ENCODE measurements around the gene TCP11.

The TCP11 gene

DNA sequence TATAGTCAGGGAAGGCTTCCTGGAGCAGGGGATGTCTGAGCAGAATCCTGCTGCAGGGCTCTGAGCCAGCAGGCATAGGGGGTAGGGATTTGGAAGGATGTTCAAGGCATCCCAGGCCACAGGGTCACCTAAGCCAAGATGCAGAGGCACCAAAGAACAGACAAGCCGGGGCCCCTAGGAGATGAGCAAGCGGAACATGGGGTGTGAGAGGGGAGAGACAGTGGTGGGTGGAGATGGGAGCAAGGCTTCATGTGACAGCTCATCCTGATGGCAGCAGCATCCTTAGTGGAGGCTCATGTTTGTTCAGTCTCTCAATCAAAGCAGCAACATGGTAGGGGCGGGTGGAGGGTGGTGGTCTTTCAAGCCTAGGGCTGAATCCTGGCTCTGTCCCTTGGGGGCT lies 29.8 kb upstream of the TCP11 start:
- no peak for DNase-seq

DNA sequence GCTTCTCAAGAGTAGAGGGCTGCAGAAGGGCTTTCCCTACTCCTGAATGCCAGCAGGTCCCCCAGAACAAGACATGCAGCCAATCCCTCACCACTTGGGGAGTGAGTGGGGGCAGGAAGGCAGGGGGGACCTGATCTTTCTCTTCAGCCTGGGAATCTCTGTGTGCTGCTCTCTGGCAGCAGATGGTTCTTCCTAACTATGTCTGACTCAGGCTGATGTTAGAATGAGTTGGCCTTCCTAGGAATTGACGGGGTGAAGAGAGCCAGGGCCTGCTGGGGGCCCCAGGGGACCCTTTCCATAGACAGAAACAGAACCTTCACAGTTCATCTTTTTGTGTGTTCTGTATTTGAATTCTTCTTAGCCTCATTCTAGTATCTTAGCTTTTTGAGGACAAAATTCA lies 29.0 kb upstream of the TCP11 start:
- DNase-seq, result no peak

- DNase-seq, result no peak
These were observed 27.3 kb upstream of the TCP11 start for GRCh38 chr6:35168461-35168861.

GRCh38 chr6:35167505-35167904 lies 26.4 kb upstream of the TCP11 start:
- DNase-seq, result no peak

GRCh38 chr6:35166520-35166919 lies 25.4 kb upstream of the TCP11 start:
- no peak for DNase-seq

GRCh38 chr6:35166116-35166515 lies 25.0 kb upstream of the TCP11 start:
- no peak for DNase-seq

DNA sequence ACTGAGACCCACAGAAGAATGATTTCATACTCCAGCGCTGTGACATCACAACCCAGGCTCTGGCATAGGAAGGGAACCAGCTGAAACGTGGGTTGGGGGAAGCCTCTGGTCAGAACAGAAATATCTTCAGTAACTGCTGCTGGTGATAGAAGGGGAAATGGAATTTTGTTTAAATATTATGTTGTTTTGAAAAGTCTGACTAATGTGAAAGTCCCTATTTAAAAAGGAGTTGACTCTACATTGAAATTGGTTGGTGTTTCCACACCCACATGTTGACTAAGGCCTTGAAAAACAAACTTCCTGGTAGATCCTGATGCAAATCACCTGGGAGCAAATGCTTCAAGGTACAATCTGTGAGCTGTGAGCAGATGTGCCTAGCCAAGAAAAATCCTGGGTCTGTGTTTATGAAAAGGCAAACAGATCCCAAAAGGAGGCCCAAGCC lies 24.5 kb upstream of the TCP11 start:
- no peak for DNase-seq

DNA sequence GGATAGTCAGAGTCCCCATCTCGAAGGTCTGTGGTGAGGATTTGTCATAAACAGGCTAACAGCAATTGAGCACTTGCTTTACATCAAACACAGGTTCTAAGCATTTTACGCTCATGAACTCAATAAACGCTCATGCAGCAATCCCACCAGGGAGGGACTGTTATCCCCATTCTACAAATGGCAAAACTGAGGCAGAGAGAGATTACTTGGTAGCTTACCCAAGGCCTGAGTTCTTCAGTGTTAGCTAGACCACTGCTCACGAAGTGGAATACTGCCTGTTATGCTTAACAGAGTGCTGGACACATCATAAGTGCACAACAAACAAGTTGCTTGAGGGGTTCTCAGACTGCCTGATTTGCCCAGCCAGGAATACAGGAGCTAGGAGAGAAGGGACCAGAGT lies 23.7 kb upstream of the TCP11 start:
- DNase-seq, result no peak

GRCh38 chr6:35164277-35164676 lies 23.1 kb upstream of the TCP11 start:
- DNase-seq, result no peak

GRCh38 chr6:35163836-35164235 lies 22.7 kb upstream of the TCP11 start:
- DNase-seq, result no peak

DNA sequence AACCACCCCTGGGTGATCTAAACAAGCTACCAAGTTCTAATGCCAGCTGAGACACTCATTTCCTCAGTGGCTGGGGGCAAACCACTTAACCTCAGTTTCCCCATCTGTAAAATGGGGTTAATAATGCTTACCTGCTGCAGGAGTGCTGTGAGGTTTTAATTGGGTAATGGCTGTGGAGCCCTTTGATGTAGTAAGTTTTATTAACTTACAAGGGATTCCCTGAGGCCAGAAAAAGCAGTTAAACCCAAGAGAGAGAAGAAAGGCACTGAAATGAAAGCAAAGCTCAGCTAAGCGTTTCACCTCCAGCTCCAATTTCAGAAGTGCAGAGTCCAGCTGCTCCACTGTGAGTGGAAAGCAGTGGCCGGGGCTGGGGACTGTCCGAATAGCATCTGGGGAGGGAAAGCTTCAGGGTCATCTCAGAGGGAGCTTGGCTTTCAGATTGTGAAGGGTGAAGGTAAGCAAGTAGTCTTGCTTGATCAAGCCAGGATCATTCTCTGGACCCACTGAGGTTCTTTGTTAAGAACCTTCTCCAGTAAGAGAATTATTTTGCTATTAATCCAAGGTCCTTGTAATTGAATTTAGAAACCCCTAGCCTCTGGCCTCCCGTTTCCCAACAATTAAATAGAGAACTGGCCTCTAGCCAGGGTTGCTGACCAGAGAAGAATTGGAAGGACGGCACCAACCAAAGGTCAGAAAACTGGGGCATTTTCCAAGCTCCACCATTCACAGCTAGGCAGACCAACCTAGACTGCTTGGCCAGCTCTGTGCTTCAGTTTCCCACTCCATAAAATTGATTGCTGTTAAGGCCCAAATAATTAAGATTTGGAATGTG lies 20.9 kb upstream of the TCP11 start:
- DNase-seq, result no peak

DNA sequence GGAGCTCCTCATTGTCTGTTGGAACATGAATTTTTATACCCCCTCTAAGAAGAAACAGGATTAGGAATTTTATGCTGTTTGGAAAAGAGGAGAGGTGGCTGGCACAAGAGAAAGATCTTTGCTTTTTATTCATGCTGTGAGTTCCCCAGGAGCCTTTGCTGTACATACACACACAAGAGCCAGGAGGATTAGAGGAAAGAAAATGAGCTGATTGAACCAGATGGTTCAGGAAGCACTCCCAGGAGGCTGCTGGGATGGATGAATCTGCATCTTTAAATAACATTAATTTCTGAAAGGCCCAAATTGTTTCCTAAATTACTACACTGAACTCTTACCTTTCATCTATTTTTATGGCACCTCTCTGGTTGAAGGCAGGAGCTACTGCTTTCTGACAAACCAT lies 20.1 kb upstream of the TCP11 start:
- no peak for DNase-seq

GRCh38 chr6:35160642-35161041 lies 19.5 kb upstream of the TCP11 start:
- DNase-seq, result no peak

DNA sequence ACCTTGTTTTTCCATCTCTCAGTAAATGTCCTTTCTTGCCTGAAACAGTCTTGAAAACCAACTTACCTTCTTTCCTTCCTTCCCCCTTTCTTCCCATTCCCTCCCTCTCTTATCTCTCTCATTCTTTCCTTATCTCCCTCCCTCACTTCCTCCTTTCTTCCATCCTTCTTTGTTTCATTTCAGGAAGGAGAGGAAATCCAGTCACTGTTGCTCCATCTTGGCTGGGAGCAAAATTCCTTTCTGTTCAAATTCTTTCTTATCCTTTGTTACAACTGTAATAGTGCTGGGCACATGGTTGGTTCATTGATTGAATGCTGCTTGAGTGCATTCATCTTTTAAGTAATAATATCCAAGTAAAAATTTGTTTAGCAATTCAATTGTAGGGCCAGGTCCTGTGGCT lies 17.4 kb upstream of the TCP11 start:
- DNase-seq, result no peak

DNA sequence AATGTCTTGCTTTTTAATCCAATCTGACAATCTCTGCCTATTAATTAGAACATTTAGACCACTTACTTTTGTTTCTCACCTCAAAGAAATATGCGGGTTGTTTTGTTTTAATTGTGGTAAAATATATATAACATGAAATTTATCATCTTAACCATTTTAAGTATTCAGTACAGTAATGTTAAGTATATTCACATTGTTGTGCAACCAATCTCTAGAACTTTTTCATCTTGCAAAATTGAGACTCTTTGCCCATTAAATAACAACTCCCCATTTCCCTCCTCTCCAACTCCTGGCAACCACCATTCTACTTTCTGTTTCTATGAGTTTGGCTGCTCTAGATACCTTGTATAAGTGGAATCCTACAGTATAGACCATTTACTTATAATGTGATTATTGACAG lies 13.8 kb upstream of the TCP11 start:
- no peak for DNase-seq

DNA sequence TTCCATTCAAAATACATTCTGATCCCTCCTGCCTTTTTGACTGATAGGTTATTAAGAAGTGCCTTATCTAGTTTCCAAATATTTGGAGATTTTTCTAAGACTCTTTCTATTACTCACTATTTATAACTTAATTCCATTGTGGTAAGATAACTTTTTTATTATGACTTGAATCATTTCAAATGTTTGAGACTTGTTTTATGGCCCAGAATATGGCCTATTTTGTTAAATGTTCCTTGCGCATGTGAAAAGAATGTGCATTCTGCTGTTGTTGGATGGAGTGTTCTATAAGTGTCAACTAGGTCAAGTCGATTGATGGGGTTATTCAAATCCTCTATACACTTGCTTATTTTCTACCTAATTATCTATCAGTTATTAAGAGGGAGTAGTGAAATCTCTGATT lies 13.1 kb upstream of the TCP11 start:
- no peak for DNase-seq

DNA sequence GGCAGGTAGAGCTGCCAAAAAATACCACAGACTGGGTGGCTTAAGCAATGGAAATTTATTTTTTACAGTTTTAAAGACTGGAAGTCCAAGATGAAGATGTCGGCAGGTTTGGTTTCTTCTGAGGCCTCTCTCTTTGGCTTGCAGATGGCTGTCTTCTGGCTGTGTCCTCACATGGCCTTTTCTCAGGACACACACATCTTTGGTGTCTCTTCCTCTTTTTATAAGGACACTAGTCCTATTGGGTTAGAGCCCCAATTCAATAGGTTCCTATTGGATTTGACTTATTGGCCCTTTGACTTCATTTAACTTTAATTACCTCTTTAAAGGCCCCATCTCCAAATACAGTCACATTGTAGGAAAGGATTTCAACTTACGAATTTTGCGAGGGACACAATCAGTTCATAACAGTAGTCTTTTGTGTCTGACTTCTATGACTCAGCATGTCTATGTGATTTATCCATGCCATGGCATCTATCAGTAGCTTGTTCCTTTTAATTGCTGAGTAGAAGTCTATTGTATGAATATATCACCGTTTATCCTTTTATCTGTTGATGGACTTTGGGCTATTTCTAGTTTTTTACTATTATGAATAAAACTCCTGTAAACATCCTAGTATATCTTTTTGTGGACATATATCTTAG lies 11.0 kb upstream of the TCP11 start:
- no peak for DNase-seq

- DNase-seq, result no peak
These were observed 10.3 kb upstream of the TCP11 start for GRCh38 chr6:35151466-35151865.

GRCh38 chr6:35149891-35150566 lies 8.9 kb upstream of the TCP11 start:
- no peak for DNase-seq

DNA sequence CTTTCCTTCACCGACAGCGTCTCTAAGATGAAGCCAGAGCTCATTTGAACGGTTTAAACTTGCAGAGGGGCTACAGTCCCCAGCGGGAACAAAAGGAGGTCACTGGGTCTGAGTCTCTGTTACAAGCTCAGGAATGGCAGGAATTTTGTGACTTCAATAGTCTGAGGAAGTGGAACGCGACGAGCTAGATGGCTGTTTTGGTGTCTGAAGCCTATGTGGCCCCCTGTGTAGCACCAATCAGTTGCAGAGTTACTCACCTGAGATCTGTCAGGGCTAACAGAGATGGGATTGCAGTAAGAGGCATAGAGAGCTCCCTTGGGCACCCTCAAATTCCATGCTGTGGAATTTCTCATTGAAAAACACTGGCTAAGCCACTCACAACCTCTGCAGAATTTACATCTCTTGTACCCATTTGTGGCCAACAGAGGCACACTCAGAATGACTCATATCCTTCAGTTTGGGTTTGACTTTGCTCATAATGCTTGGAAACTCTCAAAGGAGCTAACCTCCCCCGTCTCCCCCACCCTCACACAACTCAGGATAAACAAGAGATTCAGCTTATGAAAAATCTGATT lies 7.1 kb upstream of the TCP11 start:
- no peak for DNase-seq

DNA sequence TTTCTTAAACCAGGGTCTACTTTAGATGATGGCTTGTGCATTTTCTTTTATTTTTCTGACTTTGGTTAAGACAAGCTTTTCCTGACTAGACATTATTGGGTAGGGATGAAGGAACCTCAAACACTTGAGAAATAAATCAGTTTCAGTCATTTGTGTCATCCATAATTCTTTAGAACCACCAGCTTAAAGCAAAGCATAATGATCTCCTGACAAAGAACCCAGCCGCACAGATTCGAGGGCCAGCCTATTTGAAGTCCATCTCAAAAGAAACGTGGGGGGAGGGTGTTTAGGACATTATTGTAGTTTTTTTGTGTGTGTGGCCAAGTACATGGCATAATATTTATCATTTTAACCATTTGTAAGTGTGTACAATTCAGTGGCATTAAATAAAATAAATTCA lies 6.3 kb upstream of the TCP11 start:
- no peak for DNase-seq

GRCh38 chr6:35147026-35147425 lies 5.9 kb upstream of the TCP11 start:
- DNase-seq, result no peak

DNA sequence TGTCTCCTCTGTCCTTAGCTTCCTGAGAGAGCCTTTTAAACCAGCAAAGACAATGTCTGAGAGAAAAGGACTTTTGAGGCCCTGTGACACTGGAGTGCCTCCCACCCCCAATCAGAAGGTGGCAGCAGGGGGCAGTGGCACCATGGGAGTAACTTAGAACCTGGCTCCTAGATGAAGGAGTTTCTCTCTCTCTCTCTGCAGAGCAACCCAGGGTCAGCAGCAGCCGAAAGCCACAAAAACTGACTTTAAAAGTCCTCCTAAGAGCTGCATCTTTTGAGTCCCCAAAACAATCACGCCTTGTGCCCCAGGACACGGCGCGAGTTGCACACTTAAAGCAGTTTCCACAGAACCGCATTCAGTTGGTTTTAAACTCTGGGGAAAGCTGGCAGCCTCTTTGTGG lies 5.3 kb upstream of the TCP11 start:
- DNase-seq, result no peak

GRCh38 chr6:35145757-35146156 lies 4.6 kb upstream of the TCP11 start:
- no peak for DNase-seq
